ENCODE data around the gene STRN4.
"Not testable (repeated sequence)": the region's sequence is repeated elsewhere in the genome, so short reads cannot be mapped to it uniquely, and the experiment has no call there.

STRN4 gene

GRCh38 chr19:46715975-46716671 is 30.1 kb downstream of the STRN4 start:
- in situ Hi-C loops (cut with MboI; ENCODE audit: low sequenced_read_pairs) = no loop called here

- in situ Hi-C loops (cut with MboI; ENCODE audit: low sequenced_read_pairs) = no loop called here
Measured at GRCh38 chr19:46715620-46715974, 30.7 kb downstream of the STRN4 start.

- in situ Hi-C loops (cut with MboI; ENCODE audit: low sequenced_read_pairs) = no loop called here
Measured at GRCh38 chr19:46714444-46715106, 31.7 kb downstream of the STRN4 start.

GRCh38 chr19:46713781-46714443 is 32.3 kb downstream of the STRN4 start:
- in situ Hi-C loops (cut with MboI; ENCODE audit: low sequenced_read_pairs) = no loop called here

GRCh38 chr19:46712768-46713338 is 33.4 kb downstream of the STRN4 start:
- in situ Hi-C loops (cut with MboI; ENCODE audit: low sequenced_read_pairs) = not testable (repeated sequence)

GRCh38 chr19:46710687-46711086 is 35.6 kb downstream of the STRN4 start:
- in situ Hi-C loops (cut with MboI; ENCODE audit: low sequenced_read_pairs) = no loop called here

- in situ Hi-C loops (cut with MboI; ENCODE audit: low sequenced_read_pairs) = no loop called here
Measured at GRCh38 chr19:46704379-46705076, 41.7 kb downstream of the STRN4 start.

- in situ Hi-C loops (cut with MboI; ENCODE audit: low sequenced_read_pairs) = no loop called here
Measured at GRCh38 chr19:46700704-46701103, 45.5 kb downstream of the STRN4 start.

- in situ Hi-C loops (cut with MboI; ENCODE audit: low sequenced_read_pairs) = no loop called here
Measured at GRCh38 chr19:46698395-46699321, 47.6 kb downstream of the STRN4 start.

GRCh38 chr19:46697204-46697960 is 48.9 kb downstream of the STRN4 start:
- in situ Hi-C loops (cut with MboI; ENCODE audit: low sequenced_read_pairs) = no loop called here

- in situ Hi-C loops (cut with MboI; ENCODE audit: low sequenced_read_pairs) = no loop called here
Measured at GRCh38 chr19:46696866-46697203, 49.4 kb downstream of the STRN4 start.

GRCh38 chr19:46696052-46696451 is 50.2 kb downstream of the STRN4 start:
- in situ Hi-C loops (cut with MboI; ENCODE audit: low sequenced_read_pairs) = no loop called here

GRCh38 chr19:46693760-46694159 is 52.5 kb downstream of the STRN4 start:
- in situ Hi-C loops (cut with MboI; ENCODE audit: low sequenced_read_pairs) = no loop called here

- in situ Hi-C loops (cut with MboI; ENCODE audit: low sequenced_read_pairs) = no loop called here
Measured at GRCh38 chr19:46692918-46693722, 53.1 kb downstream of the STRN4 start.

- in situ Hi-C loops (cut with MboI; ENCODE audit: low sequenced_read_pairs) = no loop called here
Measured at GRCh38 chr19:46691948-46692347, 54.3 kb downstream of the STRN4 start.

GRCh38 chr19:46691104-46691503 is 55.1 kb downstream of the STRN4 start:
- in situ Hi-C loops (cut with MboI; ENCODE audit: low sequenced_read_pairs) = no loop called here

GRCh38 chr19:46689358-46689757 is 56.9 kb downstream of the STRN4 start:
- in situ Hi-C loops (cut with MboI; ENCODE audit: low sequenced_read_pairs) = no loop called here

GRCh38 chr19:46687438-46688145 is 58.7 kb downstream of the STRN4 start:
- in situ Hi-C loops (cut with MboI; ENCODE audit: low sequenced_read_pairs) = no loop called here

Data from HL-60/S4 (cell line).